Stimulated activated CD4-positive, alpha-beta T cell treated with anti-CD3 and anti-CD28 coated beads, Interleukin-4, amount 100 ng/mL, for 24 hours (primary cell): Measurements from ENCODE around the gene KAZN.

Experiments
- DNase-seq: peaks from one replicate; pipeline ENCODE4 v3.0.0-alpha.2; 2020

KAZN gene

GRCh38 chr1:14590411-14591180 lies 7.9 kb upstream of the KAZN start:
- DNase-seq, result no peak

- DNase-seq, result no peak
Observed at GRCh38 chr1:14591600-14591999, 6.9 kb upstream of the KAZN start.

- no peak for DNase-seq
Observed at GRCh38 chr1:14592004-14592631, 6.4 kb upstream of the KAZN start.

GRCh38 chr1:14593302-14593701 lies 5.2 kb upstream of the KAZN start:
- DNase-seq, result no peak

GRCh38 chr1:14594045-14594444 lies 4.4 kb upstream of the KAZN start:
- DNase-seq, result no peak

GRCh38 chr1:14596591-14596990 lies 1.9 kb upstream of the KAZN start:
- no peak for DNase-seq

- DNase-seq, result no peak
Observed at GRCh38 chr1:14597343-14598006, 1.0 kb upstream of the KAZN start.

GRCh38 chr1:14598007-14598497 lies 433 bp upstream of the KAZN start:
- DNase-seq, result no peak

GRCh38 chr1:14599183-14599791 lies 802 bp downstream of the KAZN start:
- no peak for DNase-seq

- DNase-seq, result no peak
Observed at GRCh38 chr1:14599800-14600199, 1.3 kb downstream of the KAZN start.

- DNase-seq, result no peak
Observed at GRCh38 chr1:14600405-14601112, 2.1 kb downstream of the KAZN start.

- no peak for DNase-seq
Observed at GRCh38 chr1:14602136-14602535, 3.7 kb downstream of the KAZN start.

GRCh38 chr1:14603645-14604044 lies 5.2 kb downstream of the KAZN start:
- no peak for DNase-seq

- DNase-seq, result no peak
Observed at GRCh38 chr1:14604414-14604813, 5.9 kb downstream of the KAZN start.

- DNase-seq, result no peak
Observed at GRCh38 chr1:14605945-14606344, 7.5 kb downstream of the KAZN start.

GRCh38 chr1:14606632-14607031 lies 8.1 kb downstream of the KAZN start:
- no peak for DNase-seq

- DNase-seq, result no peak
Observed at GRCh38 chr1:14607295-14607694, 8.8 kb downstream of the KAZN start.

GRCh38 chr1:14608308-14608707 lies 9.8 kb downstream of the KAZN start:
- no peak for DNase-seq

- DNase-seq, result no peak
Observed at GRCh38 chr1:14610761-14611160, 12.3 kb downstream of the KAZN start.

- no peak for DNase-seq
Observed at GRCh38 chr1:14611792-14612191, 13.3 kb downstream of the KAZN start.

- no peak for DNase-seq
Observed at GRCh38 chr1:14612256-14612655, 13.8 kb downstream of the KAZN start.

- no peak for DNase-seq
Observed at GRCh38 chr1:14613926-14614325, 15.4 kb downstream of the KAZN start.

GRCh38 chr1:14614341-14614740 lies 15.9 kb downstream of the KAZN start:
- DNase-seq, result no peak
